DND-41 (cell line): ENCODE measurements around the gene SLCO2A1.

ENCODE experiments used
- EZH2 ChIP-seq: IDR thresholded peaks from 3 replicates; pipeline ENCODE4 v1.6.1; 2012; ENCODE audit warnings: borderline replicate concordance, low read depth, mild to moderate bottlenecking, moderate library complexity, low read length, inconsistent platforms; ENCODE audit not compliant: severe bottlenecking
- TF ChIP-seq, protein P1 (sequence below): IDR thresholded peaks from 2 replicates; pipeline ENCODE4 v1.5.1; 2012; ENCODE audit warnings: borderline replicate concordance, low read length, moderate library complexity, mild to moderate bottlenecking; ENCODE audit not compliant: poor library complexity, severe bottlenecking; ENCODE audit errors: extremely low read depth

DNA sequence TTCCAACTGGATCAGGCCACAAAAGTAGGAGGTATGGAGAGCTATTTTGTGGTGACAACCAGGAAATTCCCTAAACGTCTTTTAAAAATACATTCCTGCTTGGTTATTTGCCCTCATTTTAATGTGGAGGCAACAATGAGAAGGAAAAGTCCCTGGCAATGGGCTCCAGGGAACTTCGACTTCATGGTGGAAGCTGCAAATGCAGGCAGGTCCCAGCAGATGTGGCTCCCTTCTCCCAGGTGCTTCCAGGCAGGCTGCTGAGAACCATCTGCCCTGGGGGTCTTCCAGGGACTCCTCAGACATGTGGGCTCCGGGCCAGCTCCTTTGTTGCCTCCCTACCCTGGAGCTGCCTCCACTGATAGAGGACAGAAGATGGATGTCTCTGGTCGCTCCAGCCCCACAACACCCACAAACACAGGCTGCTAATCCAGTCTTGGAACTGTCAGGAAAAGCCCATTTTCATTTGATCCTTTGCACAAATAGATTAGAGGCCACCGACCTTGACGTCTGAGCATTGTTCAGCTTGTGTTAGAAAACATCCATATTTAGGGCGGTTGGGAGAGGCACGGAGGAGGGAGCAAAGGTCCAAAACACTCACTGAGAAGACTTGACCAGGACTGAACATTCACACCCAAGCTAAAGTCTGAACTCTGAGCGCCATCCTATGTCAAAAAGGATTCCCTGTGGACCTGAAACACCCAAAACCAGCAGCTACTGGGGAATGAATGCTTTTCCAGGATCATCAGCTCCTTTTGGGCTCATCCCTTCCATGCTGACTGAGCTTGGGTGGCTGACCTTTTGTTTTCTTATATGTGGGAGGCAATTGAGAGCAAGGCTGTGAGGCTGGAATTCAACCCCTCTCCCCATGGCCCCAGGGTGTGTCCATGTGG, 30.2 kb upstream of the SLCO2A1 start:
- TF ChIP-seq, protein P1, sequence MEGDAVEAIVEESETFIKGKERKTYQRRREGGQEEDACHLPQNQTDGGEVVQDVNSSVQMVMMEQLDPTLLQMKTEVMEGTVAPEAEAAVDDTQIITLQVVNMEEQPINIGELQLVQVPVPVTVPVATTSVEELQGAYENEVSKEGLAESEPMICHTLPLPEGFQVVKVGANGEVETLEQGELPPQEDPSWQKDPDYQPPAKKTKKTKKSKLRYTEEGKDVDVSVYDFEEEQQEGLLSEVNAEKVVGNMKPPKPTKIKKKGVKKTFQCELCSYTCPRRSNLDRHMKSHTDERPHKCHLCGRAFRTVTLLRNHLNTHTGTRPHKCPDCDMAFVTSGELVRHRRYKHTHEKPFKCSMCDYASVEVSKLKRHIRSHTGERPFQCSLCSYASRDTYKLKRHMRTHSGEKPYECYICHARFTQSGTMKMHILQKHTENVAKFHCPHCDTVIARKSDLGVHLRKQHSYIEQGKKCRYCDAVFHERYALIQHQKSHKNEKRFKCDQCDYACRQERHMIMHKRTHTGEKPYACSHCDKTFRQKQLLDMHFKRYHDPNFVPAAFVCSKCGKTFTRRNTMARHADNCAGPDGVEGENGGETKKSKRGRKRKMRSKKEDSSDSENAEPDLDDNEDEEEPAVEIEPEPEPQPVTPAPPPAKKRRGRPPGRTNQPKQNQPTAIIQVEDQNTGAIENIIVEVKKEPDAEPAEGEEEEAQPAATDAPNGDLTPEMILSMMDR = no peak
- no peak for TF ChIP-seq EZH2
